HepG2 (cell line): ENCODE data around the gene RHBDF2. TPM values are rescaled to one million over a fixed set of nuclear protein-coding genes. Genes with fewer than 3 reads are reported as not detected.

ENCODE experiments used
- EP300 ChIP-seq, 3 experiments: sonication (generic) in 1 of 3; formaldehyde crosslinking in 1 of 3; IDR thresholded peaks; 2 replicates each; pipeline versions ENCODE4 v1.5.1 to v1.6.1; 2011 to 2020; ENCODE audit warnings: low read depth in 2 of 3, low read length in 2 of 3, borderline replicate concordance in 1 of 3, improper control_type of control experiment in 1 of 3, mild to moderate bottlenecking in 1 of 3, missing genetic modification reagents in 1 of 3, moderate library complexity in 1 of 3
- ERF ChIP-seq: IDR thresholded peaks from 2 replicates; pipeline ENCODE4 v1.6.1; 2018; ENCODE audit warnings: missing biosample characterization, missing genetic modification reagents
- ISL2 ChIP-seq: sonication (generic); formaldehyde crosslinking; IDR thresholded peaks from 2 replicates; pipeline ENCODE4 v1.5.0; 2020; ENCODE audit warnings: missing genetic modification reagents
- NFE2 ChIP-seq: sonication (generic); formaldehyde crosslinking; IDR thresholded peaks from 2 replicates; pipeline ENCODE4 v1.4.0; 2020; ENCODE audit warnings: missing genetic modification reagents
- RELA ChIP-seq: sonication (generic); formaldehyde crosslinking; IDR thresholded peaks from 2 replicates; pipeline ENCODE4 v1.4.0; 2020; ENCODE audit warnings: missing genetic modification reagents
- SP2 ChIP-seq: sonication (generic); formaldehyde crosslinking; IDR thresholded peaks from 2 replicates; pipeline ENCODE4 v1.5.1; 2020; ENCODE audit warnings: mild to moderate bottlenecking, missing genetic modification reagents
- SRY ChIP-seq: sonication (generic); formaldehyde crosslinking; IDR thresholded peaks from 2 replicates; pipeline ENCODE4 v1.8.0; 2022; ENCODE audit warnings: mild to moderate bottlenecking, missing genetic modification reagents
- ZFY ChIP-seq: sonication (generic); formaldehyde crosslinking; IDR thresholded peaks from 2 replicates; pipeline ENCODE4 v1.4.0; 2020; ENCODE audit warnings: missing genetic modification reagents
- ZNF17 ChIP-seq: sonication (generic); formaldehyde crosslinking; IDR thresholded peaks from 2 replicates; pipeline ENCODE4 v1.5.0; 2020; ENCODE audit warnings: mild to moderate bottlenecking, missing genetic modification reagents
- polyA plus RNA-seq, 8 experiments: library from polyadenylated mRNA; depleted of rRNA in 3 of 8; stranded (reverse) in 7 of 8; unstranded in 1 of 8; fragments of >200 nt; fragmentation: Illumina TruSeq in 4 of 8; extraction: Trizol in 4 of 8; gene quantifications; 2 replicates each; pipeline versions ENCODE4 v1.2.1 to v1.2.3, GENCODE V29; 2011 to 2016; ENCODE audit warnings: low read depth in 4 of 8, missing spikeins in 1 of 8, mixed read lengths in 1 of 8; ENCODE audit not compliant: insufficient read depth in 1 of 8
- total RNA-seq, 5 experiments: library from RNA; depleted of rRNA; stranded (reverse); fragments of >200 nt; fragmentation: Illumina TruSeq; extraction: Trizol; gene quantifications; 2 replicates each; pipeline ENCODE4 v1.2.3, GENCODE V29; 2016; ENCODE audit warnings: low read depth in 1 of 5
- TF ChIP-seq, protein P1 (sequence below): sonication (generic); formaldehyde crosslinking; IDR thresholded peaks from 2 replicates; pipeline ENCODE4 v1.8.0; 2022; ENCODE audit warnings: missing genetic modification reagents, low read depth, mild to moderate bottlenecking, borderline replicate concordance
- TF ChIP-seq, protein P2 (sequence below): conservative IDR thresholded peaks from 2 replicates; pipeline ENCODE4 v1.6.1; 2018; ENCODE audit warnings: missing genetic modification reagents
- TF ChIP-seq, protein P3 (sequence below): sonication (generic); formaldehyde crosslinking; IDR thresholded peaks from 2 replicates; pipeline ENCODE4 v1.4.0; 2020; ENCODE audit warnings: missing genetic modification reagents, borderline replicate concordance
- TF ChIP-seq, protein P4 (sequence below): sonication (generic); formaldehyde crosslinking; IDR thresholded peaks from 2 replicates; pipeline ENCODE4 v1.5.0; 2020; ENCODE audit warnings: mild to moderate bottlenecking, missing genetic modification reagents, borderline replicate concordance
- TF ChIP-seq, protein P5 (sequence below): sonication (generic); formaldehyde crosslinking; IDR thresholded peaks from 2 replicates; pipeline ENCODE4 v1.4.0; 2020; ENCODE audit warnings: missing genetic modification reagents, borderline replicate concordance
- TF ChIP-seq, protein P6 (sequence below): sonication (generic); formaldehyde crosslinking; conservative IDR thresholded peaks from 2 replicates; pipeline ENCODE4 v1.4.0; 2020; ENCODE audit warnings: missing genetic modification reagents

Gene RHBDF2
- total and polyA plus RNA-seq, 2 of the 13 experiments (the other 11 are each of a cell fraction or from before 2014, with no cell fraction given), result 7.8 to 24.2 TPM

DNA sequence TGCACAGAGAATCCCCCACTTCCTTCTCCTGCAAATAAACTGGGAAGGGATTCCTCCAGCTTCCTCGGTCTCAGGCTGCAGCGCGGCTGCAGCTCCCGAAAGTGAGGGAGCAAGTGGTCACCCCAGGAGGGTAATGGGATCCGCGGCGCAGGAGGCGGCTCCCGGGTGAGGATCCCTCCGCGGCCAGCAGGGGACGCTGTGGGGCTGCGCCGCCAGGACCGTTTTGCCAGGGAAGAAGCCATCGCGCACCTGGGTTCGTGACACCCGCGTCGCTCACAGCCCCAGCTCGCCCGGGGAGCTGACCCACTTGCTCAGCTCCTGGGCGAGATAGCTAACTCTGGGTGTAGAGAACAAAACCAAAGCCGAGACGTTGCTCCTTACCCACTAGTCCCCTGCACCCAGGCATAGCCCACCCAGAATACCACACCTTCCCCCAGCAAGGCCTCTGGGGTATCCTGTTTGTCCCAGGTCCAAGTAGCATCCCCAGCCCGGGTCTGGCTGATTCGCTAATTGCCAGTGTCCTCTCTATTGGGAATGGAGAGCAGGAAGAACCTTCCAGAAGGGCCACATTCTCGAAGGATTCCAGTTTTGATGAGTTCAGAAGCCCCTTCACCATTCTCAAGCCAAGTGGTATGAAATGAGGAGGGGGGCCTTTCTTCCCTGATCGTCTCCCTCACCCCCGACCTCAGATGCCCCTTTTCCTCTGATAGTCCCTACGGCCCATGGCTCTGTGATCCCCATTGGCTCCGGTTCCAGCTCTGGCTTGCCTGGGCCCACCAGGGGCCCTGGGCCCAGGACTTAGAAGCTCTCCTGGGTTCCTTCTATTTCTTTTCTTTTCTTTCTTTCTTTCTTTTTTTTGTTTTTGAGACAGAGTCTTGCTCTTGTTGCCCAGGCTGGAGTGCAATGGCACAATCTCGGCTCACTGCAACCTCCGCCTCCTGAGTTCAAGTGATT, 22.1 kb upstream of the RHBDF2 start (continued):
- TF ChIP-seq EP300 (IDR thresholded peaks at IDR 0.05; ENCODE audit: low read depth in 2 of 2, low read length in 2 of 2) (no peak; a peak in 1 of 4 replicates), EP300 (CRISPR knock-in tag; IDR thresholded peaks at IDR 0.05; ENCODE audit: borderline replicate concordance) (peak; percentile 45; the same call in 1 of the 2 replicates), RELA (peak; percentile 91; the same call in 1 of the 2 replicates), NFE2 (CRISPR knock-in tag) (no peak), ISL2 (CRISPR knock-in tag) (peak; percentile 59; the same call in 1 of the 2 replicates), SRY (no peak), ZNF17 (no peak), ERF (CRISPR knock-in tag) (peak; percentile 79), SP2 (CRISPR knock-in tag) (no peak; the same call in 1 of the 2 replicates), ZFY (CRISPR knock-in tag) (peak; percentile 52; the same call in 1 of the 2 replicates)
- TF ChIP-seq, protein P1, sequence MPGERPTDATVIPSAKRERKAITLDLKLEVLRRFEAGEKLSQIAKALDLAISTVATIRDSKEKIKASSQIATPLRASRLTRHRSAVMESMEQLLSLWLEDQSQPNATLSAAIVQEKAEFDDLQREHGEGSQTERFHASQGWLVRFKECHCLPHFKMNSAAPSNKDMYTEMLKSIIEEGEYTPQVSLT, result no peak
- TF ChIP-seq, protein P2, sequence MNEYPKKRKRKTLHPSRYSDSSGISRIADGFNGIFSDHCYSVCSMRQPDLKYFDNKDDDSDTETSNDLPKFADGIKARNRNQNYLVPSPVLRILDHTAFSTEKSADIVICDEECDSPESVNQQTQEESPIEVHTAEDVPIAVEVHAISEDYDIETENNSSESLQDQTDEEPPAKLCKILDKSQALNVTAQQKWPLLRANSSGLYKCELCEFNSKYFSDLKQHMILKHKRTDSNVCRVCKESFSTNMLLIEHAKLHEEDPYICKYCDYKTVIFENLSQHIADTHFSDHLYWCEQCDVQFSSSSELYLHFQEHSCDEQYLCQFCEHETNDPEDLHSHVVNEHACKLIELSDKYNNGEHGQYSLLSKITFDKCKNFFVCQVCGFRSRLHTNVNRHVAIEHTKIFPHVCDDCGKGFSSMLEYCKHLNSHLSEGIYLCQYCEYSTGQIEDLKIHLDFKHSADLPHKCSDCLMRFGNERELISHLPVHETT (CRISPR knock-in tag), result no peak; the same call in 1 of the 2 replicates
- TF ChIP-seq, protein P3, sequence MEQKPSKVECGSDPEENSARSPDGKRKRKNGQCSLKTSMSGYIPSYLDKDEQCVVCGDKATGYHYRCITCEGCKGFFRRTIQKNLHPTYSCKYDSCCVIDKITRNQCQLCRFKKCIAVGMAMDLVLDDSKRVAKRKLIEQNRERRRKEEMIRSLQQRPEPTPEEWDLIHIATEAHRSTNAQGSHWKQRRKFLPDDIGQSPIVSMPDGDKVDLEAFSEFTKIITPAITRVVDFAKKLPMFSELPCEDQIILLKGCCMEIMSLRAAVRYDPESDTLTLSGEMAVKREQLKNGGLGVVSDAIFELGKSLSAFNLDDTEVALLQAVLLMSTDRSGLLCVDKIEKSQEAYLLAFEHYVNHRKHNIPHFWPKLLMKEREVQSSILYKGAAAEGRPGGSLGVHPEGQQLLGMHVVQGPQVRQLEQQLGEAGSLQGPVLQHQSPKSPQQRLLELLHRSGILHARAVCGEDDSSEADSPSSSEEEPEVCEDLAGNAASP (CRISPR knock-in tag), result peak; percentile 51; the same call in 1 of the 2 replicates
- TF ChIP-seq, protein P4, sequence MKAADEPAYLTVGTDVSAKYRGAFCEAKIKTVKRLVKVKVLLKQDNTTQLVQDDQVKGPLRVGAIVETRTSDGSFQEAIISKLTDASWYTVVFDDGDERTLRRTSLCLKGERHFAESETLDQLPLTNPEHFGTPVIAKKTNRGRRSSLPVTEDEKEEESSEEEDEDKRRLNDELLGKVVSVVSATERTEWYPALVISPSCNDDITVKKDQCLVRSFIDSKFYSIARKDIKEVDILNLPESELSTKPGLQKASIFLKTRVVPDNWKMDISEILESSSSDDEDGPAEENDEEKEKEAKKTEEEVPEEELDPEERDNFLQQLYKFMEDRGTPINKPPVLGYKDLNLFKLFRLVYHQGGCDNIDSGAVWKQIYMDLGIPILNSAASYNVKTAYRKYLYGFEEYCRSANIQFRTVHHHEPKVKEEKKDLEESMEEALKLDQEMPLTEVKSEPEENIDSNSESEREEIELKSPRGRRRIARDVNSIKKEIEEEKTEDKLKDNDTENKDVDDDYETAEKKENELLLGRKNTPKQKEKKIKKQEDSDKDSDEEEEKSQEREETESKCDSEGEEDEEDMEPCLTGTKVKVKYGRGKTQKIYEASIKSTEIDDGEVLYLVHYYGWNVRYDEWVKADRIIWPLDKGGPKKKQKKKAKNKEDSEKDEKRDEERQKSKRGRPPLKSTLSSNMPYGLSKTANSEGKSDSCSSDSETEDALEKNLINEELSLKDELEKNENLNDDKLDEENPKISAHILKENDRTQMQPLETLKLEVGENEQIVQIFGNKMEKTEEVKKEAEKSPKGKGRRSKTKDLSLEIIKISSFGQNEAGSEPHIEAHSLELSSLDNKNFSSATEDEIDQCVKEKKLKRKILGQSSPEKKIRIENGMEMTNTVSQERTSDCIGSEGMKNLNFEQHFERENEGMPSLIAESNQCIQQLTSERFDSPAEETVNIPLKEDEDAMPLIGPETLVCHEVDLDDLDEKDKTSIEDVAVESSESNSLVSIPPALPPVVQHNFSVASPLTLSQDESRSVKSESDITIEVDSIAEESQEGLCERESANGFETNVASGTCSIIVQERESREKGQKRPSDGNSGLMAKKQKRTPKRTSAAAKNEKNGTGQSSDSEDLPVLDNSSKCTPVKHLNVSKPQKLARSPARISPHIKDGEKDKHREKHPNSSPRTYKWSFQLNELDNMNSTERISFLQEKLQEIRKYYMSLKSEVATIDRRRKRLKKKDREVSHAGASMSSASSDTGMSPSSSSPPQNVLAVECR (CRISPR knock-in tag), result peak; percentile 29; the same call in 1 of the 2 replicates
- TF ChIP-seq, protein P5, sequence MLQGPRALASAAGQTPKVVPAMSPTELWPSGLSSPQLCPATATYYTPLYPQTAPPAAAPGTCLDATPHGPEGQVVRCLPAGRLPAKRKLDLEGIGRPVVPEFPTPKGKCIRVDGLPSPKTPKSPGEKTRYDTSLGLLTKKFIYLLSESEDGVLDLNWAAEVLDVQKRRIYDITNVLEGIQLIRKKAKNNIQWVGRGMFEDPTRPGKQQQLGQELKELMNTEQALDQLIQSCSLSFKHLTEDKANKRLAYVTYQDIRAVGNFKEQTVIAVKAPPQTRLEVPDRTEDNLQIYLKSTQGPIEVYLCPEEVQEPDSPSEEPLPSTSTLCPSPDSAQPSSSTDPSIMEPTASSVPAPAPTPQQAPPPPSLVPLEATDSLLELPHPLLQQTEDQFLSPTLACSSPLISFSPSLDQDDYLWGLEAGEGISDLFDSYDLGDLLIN, result no peak
- TF ChIP-seq, protein P6, sequence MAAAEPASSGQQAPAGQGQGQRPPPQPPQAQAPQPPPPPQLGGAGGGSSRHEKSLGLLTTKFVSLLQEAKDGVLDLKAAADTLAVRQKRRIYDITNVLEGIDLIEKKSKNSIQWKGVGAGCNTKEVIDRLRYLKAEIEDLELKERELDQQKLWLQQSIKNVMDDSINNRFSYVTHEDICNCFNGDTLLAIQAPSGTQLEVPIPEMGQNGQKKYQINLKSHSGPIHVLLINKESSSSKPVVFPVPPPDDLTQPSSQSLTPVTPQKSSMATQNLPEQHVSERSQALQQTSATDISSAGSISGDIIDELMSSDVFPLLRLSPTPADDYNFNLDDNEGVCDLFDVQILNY (CRISPR knock-in tag), result peak; percentile 50; the same call in 1 of the 2 replicates
